ENCODE data around the gene MBOAT7.
"Not testable (repeated sequence)": the region's sequence is repeated elsewhere in the genome, so short reads cannot be mapped to it uniquely, and the experiment has no call there.

MBOAT7 gene, protein sequence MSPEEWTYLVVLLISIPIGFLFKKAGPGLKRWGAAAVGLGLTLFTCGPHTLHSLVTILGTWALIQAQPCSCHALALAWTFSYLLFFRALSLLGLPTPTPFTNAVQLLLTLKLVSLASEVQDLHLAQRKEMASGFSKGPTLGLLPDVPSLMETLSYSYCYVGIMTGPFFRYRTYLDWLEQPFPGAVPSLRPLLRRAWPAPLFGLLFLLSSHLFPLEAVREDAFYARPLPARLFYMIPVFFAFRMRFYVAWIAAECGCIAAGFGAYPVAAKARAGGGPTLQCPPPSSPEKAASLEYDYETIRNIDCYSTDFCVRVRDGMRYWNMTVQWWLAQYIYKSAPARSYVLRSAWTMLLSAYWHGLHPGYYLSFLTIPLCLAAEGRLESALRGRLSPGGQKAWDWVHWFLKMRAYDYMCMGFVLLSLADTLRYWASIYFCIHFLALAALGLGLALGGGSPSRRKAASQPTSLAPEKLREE

DNA sequence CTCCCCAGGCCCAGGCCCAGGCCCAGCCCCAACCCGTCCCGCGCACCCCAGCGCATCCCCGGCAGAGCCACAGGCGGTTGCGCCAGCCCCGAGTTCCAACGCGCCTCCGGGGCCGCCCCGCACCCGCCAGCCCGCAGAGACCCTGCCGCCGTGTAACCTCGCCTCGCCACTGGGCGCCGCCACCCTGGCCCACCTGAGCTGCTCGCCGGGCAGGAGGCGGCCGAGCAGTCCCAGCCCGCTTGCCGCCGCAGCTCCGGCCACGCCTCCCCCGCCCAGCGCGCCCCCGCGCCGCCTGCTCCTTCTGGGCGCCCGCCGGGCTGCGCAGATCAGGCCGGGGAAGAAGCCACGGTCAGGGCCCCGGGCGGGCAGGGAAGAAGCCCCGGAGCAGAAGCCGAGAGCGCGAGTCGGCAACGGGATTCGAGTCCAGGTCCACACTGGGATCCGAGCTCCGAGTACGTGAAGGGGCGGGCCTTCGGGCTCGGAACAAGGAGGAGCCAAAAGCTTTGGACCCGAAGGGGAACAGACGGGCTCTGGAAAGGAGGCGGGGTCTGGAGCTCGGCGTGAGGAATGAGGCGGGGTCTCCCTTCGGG lies at the start of gene MBOAT7:
Gene MBOAT7 (minus strand): TSS at position 436 of the 590 bp plus-strand sequence. CDS start 1,072 bp downstream, outside the sequence.
- DNase-seq (ENCODE audit: low read depth): no peak

DNA sequence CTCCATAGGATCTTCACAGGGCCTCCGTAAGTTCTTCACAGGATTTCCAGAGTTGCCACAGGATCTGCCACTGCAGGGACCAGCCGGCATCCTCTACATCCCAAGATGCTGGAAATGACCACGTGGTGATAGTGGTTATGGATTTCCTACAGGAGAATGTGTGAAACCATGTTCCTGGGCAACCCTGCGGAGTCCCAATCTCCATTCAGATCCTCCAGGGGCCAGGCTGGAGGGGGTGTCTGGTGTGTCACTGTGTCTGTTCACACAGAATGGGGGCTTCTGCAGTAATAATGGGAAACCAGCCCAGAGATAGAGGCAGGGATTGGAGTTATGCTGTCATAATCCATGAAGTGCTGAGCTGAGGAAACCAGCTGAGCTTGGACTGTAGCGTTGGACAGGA lies 44.6 kb upstream of the MBOAT7 start:
- no peak for DNase-seq (ENCODE audit: low read depth)

DNA sequence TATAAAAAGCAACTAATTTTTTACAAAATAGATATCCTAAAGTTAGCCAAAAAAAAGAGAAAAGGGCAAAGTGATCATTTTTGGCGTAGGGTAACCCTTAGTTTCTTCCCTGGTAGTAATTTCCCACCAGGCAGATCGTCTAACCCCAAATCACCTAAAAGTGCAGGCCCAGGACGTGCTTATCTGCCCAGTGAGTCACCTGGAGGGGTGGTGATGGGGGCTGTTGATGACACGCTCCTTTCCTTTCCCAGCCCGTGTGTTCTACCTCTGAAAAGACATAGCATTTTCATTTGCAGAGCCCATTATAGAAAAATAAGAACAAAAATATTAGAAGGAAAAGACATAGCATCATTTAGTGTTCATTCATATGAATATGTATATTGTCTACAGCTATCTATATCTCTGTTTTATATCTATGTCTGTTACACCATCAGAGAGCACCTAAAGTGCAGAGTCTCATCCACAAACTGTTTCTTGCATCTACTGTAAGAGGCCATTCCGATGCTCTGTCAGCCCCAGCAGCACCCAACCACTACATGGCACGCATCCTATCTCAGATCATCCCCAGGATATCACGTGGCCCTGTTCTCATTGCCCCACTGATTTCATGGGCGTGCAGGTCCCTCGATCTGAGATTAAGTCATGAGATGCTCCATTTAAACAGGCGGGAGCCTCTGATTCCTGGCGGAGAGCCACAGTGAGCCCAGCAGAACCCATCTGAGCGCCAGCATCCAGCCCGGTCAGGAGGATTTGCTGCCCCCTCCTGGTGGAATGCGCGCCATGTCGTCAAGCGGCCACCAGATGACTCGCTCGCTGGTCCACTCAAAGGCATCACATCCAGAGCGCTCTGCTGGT lies 41.9 kb upstream of the MBOAT7 start:
- DNase-seq (ENCODE audit: low read depth): no peak

DNA sequence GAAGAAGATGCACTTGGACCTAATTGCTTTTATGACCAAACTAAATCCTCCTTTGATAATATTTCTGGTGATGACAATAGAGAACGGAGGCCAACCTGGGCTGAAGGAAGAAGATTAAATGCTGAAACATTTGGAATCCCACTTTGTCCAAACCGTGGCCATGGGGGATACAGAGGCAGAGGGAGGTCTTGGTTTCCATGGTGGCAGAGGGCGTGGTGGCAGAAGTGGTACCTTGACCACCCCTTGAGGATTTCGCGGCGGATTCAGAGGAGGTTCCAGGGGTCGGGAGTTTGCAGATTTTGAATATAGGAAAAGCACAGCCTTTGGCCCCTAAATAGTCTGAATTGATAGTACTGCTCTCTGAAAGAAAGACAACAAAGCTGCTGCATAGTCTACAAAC lies 40.7 kb upstream of the MBOAT7 start:
- DNase-seq (ENCODE audit: low read depth): no peak

DNA sequence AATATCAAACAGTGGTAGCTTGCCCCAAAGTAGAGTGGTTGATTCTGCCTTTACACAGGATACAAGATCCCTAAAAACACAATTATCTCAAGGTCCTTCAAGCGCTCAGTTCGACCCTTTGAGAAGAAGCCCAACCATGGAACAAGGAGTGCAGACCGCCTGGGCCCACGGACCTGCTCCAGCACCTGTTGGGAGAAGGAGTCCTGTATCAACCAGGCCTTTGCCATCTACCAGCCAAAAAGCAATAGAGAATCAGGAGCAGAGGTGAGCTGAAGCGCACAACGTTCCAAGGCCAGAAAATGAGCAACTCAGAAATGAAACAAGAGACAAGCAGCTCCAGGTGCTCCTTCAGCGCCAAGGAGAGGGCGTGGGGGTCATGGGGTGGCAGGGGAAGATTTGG lies 39.8 kb upstream of the MBOAT7 start:
- DNase-seq (ENCODE audit: low read depth): no peak

DNA sequence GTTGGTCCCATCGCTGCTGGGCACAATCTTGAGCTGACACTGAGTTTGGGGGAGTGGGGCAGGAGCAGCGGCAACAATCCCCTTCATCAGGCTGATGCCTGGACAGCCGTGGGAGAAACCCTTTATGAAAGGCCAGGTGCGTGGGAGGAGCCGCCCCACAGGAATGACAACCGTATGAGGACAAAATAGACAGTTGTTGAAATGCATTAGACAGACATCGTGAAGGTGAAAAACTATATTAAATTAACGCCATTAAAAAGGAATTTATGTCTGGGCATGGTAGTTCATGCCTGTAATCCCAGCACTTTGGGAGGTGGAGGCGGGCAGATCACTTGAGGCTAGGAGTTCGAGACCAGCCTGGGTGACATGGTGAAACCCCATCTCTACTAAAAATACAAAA lies 35.2 kb upstream of the MBOAT7 start:
- DNase-seq (ENCODE audit: low read depth): not testable (repeated sequence)

DNA sequence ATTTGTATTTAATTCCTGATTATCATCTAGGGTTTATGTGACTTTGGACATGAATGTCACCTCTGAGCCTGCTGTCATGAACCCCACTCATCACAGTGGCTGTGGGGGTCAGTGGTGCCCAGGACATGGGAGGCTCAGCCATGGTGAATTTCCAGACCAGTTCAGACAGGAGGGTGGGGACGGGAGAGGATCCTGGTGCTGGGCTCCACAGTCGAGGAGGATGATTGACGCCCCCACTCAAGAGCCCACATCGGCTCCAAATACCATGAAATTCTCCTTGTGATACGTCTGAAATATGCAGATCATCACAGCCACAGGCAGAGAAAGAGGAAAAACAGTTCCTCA lies 34.5 kb upstream of the MBOAT7 start:
- not testable (repeated sequence) for DNase-seq (ENCODE audit: low read depth)

DNA sequence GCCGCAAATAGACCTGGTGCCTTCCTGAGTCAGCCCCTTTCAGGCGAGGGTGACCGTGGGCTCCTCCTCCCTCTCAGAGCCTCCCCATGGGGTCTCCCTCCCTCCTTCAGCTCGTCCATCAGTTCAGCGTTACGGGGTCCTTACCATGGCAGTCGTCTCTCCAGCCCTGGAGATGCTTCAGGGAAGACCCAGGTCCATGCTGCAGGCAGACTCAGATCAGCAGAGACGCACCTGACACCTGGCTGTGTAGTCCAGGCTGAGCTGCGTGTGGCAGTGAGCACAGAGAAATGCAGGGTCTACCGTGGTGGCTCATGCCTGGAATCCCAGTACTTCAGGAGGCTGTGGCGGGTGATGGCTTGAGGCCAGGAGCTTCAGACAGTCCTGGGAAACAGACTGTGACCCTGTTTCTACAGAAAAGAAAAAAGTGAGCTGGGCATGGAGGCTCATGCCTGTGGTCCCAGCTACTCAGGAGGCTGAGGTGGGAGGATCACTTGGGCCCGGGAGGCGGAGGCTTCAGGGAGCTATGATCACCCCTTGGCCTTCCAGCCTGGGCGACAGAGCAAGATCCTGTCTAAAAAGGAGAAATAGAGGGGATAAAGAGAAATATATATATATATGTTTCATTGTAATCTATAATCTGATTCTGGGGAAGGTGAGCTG lies 34.0 kb upstream of the MBOAT7 start:
- not testable (repeated sequence) for DNase-seq (ENCODE audit: low read depth)

DNA sequence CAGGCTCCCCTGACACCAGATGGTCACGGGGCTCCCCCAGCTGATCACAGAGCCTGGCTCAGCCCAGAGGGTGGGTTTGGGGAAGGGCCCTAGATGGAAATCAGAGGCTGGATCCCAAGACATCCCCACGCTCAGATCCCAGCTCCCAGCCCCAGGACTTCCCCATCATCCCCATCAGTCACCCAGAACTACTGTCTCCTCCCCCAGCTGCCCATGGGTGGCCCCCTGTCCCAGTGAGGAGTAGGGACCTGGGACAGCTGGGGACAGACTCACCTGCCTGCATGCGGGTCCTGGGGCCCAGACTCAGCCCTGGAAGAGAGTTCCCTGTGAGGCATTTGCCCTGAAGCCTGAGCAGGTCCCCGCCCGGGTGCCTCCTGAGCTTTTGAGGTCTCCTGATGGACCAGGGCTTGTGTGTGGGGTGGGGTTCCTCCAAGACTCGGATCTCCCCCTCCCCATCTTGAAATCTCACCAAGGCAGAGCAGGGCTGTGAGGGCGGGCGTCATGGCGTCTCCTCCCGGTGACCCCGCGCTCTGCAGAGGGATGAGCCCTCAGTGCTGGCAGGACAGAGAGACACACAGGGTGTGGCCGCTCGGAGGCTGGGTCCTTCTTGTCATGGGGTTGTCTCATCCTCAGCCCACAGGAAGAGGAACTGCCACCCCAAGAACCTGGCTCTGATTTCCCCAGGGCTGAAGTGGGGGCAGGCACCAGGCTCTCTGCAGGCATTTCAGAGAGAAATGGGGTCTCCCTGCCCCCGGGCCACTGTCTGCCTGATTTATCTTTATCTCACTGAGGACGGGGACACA lies 33.3 kb upstream of the MBOAT7 start, which contains the start of gene LILRB3:
Gene LILRB3 (minus strand): TSS at position 534 of the 803 bp plus-strand sequence. CDS start 31 bp downstream, at position 503.
- DNase-seq (ENCODE audit: low read depth): not testable (repeated sequence)

DNA sequence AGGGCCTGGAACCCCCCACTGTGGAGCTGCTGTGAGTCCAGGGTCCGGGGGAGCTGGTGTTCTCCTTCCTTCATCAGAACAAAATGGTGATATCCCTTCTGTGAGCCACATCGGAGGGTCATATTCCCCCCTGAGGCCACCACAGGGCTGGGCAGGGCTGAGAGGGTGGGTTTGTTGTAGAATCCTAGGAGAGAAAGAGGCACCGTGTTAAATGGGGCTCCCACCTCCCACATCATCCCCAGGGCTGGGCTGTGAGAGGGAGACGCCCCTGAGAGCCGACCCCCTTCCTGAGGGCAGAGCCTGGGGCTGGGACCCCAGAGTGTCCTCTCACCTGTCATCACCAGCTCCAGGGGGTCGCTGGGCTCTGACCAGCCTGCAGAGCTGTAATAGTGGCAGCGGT lies 32.6 kb upstream of the MBOAT7 start:
- not testable (repeated sequence) for DNase-seq (ENCODE audit: low read depth)

DNA sequence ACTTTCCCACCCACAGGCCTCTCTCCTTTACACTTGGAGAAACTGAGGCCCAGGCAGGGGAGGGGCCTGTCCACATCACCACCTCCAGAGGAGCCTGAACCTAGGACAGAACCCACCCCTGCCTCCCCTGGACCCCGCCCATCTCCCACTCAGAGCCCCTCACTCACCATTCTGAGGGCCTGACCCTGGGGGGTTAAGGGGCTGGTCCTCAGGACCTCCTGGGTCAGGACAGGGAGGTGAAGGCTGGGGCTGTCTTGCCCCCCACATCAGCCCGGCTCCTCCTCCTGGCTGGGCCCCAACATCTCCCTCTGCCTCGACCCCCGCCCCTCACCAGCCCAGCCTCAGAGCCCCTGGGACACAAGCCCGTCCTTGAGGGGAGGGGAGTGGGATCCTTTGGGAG lies 30.3 kb upstream of the MBOAT7 start:
- DNase-seq (ENCODE audit: low read depth): not testable (repeated sequence)

DNA sequence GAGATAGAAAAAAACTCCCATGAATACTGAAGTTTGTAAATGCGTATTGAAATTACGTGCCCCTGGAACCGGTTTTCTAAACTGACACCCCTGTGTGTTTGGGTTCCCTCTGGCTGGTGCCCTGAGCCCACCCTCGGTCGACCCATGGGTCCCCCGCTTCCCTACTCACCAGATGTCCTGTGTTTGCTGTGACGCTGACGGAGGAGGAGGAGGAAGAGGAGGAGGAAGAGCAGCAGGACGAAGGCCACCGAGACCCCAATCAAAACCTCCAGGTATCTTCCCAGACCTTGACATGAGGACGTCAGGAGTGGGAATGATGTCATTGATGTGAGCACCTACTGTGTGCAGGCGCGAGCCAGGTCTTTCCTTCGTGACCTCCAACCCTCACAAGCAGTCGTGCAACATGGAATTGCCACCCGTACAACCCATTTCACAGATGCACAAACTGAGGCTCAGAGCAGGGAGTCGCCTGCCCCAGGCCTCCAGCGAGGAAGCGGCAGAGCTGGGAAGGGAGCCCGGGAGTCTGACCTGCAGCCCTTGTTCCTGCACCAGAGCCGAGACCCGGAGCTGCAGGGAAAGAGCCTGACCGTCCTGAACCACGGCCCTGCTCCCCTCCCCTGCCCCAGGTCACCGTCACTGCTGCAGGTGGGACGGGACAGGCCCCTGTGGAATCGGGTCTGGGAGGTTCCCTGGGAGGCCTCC lies 29.7 kb upstream of the MBOAT7 start:
- DNase-seq (ENCODE audit: low read depth): no peak

DNA sequence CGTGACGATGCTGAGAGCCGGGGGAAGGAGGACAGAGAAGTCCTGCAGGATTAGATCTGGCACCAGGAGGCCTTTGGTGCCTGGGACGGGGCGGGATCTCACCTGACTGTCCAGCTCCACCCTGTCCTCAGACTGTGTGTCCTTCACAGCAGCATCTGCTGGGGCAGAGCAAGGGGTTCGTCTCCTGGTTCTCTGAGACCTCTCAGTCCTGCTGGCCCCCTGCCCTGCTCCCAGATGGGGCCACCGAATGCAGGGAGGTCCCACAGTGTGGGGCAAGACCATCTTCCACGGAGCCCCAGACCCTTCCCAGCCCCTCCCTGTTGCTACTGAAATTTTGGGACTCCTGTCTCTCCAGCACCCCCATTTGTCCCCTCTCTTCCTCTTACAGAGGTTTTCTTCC lies 28.9 kb upstream of the MBOAT7 start:
- no peak for DNase-seq (ENCODE audit: low read depth)

DNA sequence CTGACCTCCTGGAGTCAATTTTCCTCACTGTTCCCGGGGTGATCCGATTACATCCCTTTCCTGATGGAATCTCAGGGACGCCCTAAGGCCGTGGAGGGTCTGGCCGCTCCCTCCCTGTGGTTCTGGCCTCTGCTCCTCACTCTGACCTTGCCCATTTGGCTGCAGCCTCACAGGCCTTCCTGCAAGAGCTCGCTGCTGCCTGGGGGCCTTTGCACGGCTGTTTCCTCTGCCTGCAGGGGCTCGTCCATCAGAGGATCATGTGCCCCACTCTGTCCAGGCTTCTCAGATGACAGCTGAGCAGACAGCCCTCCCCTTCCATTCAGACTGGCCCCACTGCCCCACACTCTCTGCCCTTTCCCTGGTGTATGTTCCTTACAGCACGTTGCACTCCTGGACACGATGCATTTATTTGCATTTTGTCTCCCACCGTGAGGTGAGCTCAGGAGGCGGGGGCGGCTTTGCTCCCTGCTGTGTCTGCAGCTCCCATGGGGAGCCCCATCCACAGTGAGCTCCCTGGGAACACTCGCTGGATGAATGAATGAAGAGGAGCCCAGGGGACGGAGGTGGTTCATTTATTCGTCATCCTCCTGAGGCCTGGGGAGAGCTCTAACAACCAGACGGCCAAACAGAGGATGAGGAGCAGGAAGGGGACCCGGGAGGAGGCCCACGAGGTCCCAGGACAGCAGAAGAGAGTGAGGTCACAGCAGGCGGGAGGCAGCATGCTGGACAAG lies 28.3 kb upstream of the MBOAT7 start:
- DNase-seq (ENCODE audit: low read depth): not testable (repeated sequence)

DNA sequence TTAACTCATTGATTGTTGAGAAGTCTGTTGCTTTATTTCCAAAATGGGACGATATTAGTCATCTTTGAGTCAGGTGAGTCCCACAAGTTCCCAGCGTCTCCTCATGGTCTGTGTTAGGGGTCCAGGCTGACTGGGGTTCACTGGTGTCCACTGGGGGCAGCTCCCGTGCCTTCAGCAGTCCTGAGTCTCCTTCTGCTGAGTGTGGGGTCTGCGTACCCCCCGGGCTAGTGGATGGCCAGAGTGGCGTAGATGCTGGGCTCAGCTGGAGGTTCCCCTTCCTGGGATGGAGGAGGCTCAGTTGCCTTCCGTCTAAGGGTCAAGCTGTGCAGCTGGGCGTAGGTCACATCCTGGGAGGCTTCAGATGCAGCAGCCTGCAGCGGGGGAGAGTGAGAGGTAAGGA lies 27.5 kb upstream of the MBOAT7 start:
- no peak for DNase-seq (ENCODE audit: low read depth)

DNA sequence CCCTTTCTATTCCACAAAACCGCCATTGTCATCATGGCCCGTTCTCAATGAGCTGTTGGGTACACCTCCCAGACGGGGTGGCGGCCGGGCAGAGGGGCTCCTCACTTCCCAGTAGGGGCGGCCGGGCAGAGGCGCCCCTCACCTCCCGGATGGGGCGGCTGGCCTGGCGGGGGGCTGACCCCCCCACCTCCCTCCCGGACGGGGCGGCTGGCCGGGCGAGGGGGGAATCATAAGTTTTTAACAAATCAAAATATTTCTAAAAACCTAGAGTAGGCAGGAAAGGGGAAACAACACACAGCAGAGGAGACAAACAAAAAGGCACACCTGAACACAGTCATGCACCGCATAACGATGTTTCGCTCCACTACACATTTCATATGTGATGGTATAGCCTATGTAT lies 25.4 kb upstream of the MBOAT7 start:
- not testable (repeated sequence) for DNase-seq (ENCODE audit: low read depth)

DNA sequence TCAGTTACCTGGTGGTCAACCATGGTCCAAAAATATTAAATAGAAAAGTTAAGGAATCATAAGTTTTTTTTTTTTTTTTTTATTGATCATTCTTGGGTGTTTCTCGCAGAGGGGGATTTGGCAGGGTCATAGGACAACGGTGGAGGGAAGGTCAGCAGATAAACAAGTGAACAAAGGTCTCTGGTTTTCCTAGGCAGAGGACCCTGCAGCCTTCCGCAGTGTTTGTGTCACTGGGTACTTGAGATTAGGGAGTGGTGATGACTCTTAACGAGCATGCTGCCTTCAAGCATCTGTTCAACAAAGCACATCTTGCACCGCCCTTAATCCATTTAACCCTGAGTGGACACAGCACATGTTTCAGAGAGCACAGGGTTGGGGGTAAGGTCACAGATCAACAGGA lies 24.8 kb upstream of the MBOAT7 start:
- not testable (repeated sequence) for DNase-seq (ENCODE audit: low read depth)

DNA sequence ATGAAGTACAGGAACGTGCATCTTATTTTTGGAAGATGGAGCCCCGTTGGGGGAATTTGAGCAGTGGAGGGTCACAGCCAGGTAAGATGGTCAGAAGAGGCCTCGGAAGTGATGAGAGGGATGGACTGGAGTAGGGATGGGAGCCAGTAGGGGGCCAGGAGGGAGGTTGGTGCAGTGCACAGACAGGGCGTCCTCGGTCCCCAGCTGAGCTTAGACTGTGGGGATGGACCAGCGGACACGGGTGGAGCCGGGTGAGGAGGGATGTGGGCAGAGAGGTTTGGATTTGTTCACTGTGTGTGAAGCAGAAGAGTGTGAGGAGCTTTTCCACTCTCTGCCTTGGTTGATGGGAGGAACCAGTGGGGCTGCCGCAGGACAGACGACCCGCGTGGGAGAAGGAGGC lies 21.9 kb upstream of the MBOAT7 start:
- no peak for DNase-seq (ENCODE audit: low read depth)

DNA sequence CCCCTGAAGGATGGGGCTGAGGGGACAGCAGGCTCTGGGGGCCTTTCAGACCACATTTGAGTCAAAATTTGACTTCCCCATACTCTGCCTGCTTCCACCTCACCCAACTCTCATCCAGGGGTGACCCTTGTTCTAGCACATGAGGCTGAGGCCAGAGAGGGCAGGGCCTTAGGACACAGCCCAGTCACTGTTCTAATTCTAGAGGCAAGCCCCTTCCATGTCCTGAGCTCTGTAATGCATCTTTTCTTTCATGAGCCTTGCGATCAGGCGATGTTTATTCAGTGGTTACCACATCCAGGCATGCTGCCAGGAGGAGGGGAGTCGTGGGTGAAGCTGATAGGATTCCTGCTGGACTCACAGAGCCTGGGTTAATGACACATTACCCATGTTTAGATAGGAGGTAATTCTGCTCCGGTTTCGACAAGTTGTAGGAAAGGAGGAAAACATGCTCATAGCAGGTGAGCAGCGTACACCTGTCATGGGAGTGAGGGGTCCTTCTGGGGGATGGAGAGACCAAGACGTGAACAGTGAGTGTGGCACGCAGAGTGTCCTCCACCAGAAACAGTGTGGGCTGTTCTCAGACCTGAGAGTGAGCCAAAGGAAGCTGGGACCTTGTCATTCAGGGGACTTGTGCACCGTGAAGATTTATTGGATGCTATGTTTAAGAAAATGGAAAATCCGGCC lies 20.6 kb upstream of the MBOAT7 start:
- peak; percentile 96 for DNase-seq (ENCODE audit: low read depth)
